Memory B cell (primary cell): ENCODE results near the gene CEMIP.
"Not testable (repeated sequence)": the region's sequence is repeated elsewhere in the genome, so short reads cannot be mapped to it uniquely, and the experiment has no call there.

ENCODE experiments used
- ATAC-seq: fragments of 150-1000 bp; cut with Tn5 transposase; 2 replicates; pipeline ENCODE4 v1.10.0; 2021; ENCODE audit warnings: low read depth, mild to moderate bottlenecking, moderate library complexity
- DNase-seq, 2 donors: peaks; one replicate each; pipeline ENCODE4 v3.0.0; 2022; ENCODE audit warnings: low spot score in 2 of 2
- H3K27ac Mint-ChIP-seq: one replicate; pipeline ENCODE4 v1.8.0; 2022; ENCODE audit warnings: mild to moderate bottlenecking, moderate library complexity, mixed read lengths
- H3K27me3 Mint-ChIP-seq: one replicate; pipeline ENCODE4 v1.8.0; 2022; ENCODE audit warnings: mixed read lengths
- H3K36me3 Mint-ChIP-seq: one replicate; pipeline ENCODE4 v1.8.0; 2022; ENCODE audit warnings: mild to moderate bottlenecking, mixed read lengths
- H3K4me1 Mint-ChIP-seq: one replicate; pipeline ENCODE4 v1.8.0; 2022; ENCODE audit warnings: mixed read lengths
- H3K4me3 Mint-ChIP-seq: one replicate; pipeline ENCODE4 v1.8.0; 2022; ENCODE audit warnings: mild to moderate bottlenecking, moderate library complexity, mixed read lengths
- H3K9me3 Mint-ChIP-seq: one replicate; pipeline ENCODE4 v1.8.0; 2022; ENCODE audit warnings: mixed read lengths

The CEMIP gene

DNA sequence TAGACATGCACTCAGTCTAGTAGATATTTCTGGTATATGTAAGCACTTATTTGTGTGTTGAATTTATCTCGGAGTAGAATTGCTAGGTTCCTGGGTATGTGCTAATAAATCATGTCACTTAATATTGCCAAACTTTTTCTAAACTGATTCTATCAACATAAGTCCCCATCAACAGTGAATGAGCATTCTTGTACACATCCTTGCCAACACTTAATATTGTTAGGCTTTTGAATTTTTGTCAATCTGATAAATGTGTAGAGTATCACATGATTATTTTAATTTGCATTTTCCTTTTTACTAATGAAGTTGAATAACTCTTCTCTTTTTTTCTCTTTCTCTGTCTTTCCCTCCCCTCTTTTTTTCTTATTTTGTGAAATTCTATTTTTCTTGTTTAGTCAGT is 33.3 kb upstream of the CEMIP start:
- no peaks in the 10 kb centered on the region for H3K4me1 Mint-ChIP-seq
- ATAC-seq: no peak
- H3K9me3 Mint-ChIP-seq: peaks cover 4% of the 10 kb centered on the region
- H3K27me3 Mint-ChIP-seq: no peaks in the 10 kb centered on the region
- H3K4me3 Mint-ChIP-seq: no peak overlapping the region
- no peak overlapping the region for H3K27ac Mint-ChIP-seq
- DNase-seq: no peak
- H3K36me3 Mint-ChIP-seq: peaks cover 3% of the 10 kb centered on the region

DNA sequence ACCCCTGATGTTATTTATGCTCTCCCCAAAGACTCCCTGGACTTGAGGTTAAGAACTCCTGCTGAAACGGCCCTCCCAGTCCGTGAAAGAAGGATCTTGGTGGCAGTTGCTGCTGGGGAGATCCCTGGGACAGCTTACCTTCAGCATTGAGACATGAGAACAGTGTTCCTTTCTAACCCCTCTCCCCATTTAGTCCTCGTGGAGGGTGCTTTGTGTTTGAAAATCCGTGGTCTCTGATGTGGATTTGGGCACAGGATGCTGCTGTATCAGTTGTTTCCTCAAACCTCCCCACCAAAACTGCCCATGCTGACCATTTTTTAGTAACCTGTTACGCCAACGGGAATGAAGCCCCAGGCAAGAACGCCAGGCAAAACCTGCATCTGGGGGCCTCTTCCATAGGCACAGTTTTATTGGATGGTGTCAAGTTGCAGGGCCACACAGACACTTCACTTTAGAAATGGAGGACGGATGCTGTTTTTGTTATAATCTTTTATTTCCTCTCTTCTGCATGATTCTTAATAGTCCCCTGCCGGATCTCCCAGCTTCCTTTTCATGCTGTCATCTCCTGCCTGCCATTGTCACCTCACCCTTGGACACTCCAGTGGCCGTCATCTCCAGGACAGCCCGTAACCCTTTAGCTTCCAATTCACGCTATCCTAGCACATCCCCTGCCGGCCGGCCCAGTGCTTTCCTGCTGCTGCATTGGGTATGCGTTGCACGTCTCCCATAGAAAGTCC is 31.7 kb upstream of the CEMIP start:
- peaks cover 4% of the 10 kb centered on the region for H3K9me3 Mint-ChIP-seq
- no peak overlapping the region for H3K27ac Mint-ChIP-seq
- H3K4me3 Mint-ChIP-seq: no peak overlapping the region
- ATAC-seq (no peak), DNase-seq (no peak)
- H3K4me1 Mint-ChIP-seq: no peaks in the 10 kb centered on the region
- H3K27me3 Mint-ChIP-seq: no peaks in the 10 kb centered on the region
- H3K36me3 Mint-ChIP-seq: peaks cover 3% of the 10 kb centered on the region

DNA sequence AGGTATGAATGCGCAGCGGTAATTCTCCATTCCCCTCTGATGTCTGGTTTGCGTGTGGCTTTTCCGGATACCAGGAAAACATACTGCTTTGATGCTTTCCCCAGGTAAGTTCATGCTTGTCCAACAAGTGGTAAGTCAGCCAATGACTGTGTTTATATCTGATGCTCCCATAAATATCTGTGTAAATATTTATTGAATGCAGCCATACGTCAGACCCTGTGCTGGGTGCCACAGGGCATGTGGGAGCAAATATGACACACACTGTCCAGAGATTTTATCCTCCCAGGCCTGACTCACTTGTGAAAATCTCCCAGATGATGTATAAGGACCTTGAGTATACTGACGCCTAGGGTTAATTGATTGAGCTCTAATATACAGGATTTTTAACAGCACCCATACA is 29.6 kb upstream of the CEMIP start:
- no peak for DNase-seq
- ATAC-seq: no peak
- Mint-ChIP-seq H3K27ac (no peak overlapping the region), H3K4me3 (no peak overlapping the region), H3K4me1 (no peaks in the 10 kb centered on the region), H3K36me3 (peaks cover 3% of the 10 kb centered on the region), H3K27me3 (no peaks in the 10 kb centered on the region), H3K9me3 (peaks cover 4% of the 10 kb centered on the region)

GRCh38 chr15:80750575-80750974 is 28.6 kb upstream of the CEMIP start:
- ATAC-seq (no peak), DNase-seq (no peak)
- Mint-ChIP-seq H3K27ac (no peak overlapping the region), H3K36me3 (peaks cover 3% of the 10 kb centered on the region), H3K4me3 (no peak overlapping the region), H3K4me1 (no peaks in the 10 kb centered on the region), H3K27me3 (no peaks in the 10 kb centered on the region), H3K9me3 (peaks cover 3% of the 10 kb centered on the region)

GRCh38 chr15:80752204-80752603 is 27.0 kb upstream of the CEMIP start:
- Mint-ChIP-seq H3K4me3 (no peak overlapping the region), H3K27me3 (no peaks in the 10 kb centered on the region)

GRCh38 chr15:80753161-80753560 is 26.0 kb upstream of the CEMIP start:
- no peak for ATAC-seq
- DNase-seq: no peak
- Mint-ChIP-seq H3K36me3 (no peaks in the 10 kb centered on the region), H3K9me3 (no peaks in the 10 kb centered on the region), H3K27me3 (no peaks in the 10 kb centered on the region), H3K4me1 (no peaks in the 10 kb centered on the region), H3K27ac (no peak overlapping the region), H3K4me3 (no peak overlapping the region)

More at GRCh38 chr15:80752204-80752603, 27.0 kb upstream of the CEMIP start:
- ATAC-seq (no peak), DNase-seq (no peak)
- Mint-ChIP-seq H3K27ac (no peak overlapping the region), H3K36me3 (no peaks in the 10 kb centered on the region), H3K9me3 (no peaks in the 10 kb centered on the region), H3K4me1 (no peaks in the 10 kb centered on the region)

DNA sequence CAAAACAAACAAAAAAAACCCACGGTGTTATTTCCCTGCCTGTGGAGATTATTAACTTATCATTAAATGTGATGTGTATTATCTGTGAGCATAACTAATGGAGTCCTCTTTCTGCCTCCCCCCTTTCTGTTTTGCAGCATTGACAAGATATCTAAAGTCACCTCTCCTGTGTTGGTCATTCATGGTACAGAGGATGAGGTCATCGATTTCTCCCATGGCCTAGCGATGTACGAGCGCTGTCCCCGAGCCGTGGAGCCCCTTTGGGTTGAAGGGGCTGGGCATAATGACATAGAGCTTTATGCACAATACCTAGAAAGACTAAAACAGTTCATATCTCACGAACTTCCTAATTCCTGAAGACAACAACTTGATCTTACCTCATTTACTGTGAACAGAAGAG is 25.2 kb upstream of the CEMIP start:
- no peak overlapping the region for H3K4me3 Mint-ChIP-seq
- no peak overlapping the region for H3K27ac Mint-ChIP-seq
- H3K36me3 Mint-ChIP-seq: no peaks in the 10 kb centered on the region
- H3K9me3 Mint-ChIP-seq: no peaks in the 10 kb centered on the region
- DNase-seq: no peak
- ATAC-seq: no peak
- H3K27me3 Mint-ChIP-seq: no peaks in the 10 kb centered on the region
- H3K4me1 Mint-ChIP-seq: no peaks in the 10 kb centered on the region

DNA sequence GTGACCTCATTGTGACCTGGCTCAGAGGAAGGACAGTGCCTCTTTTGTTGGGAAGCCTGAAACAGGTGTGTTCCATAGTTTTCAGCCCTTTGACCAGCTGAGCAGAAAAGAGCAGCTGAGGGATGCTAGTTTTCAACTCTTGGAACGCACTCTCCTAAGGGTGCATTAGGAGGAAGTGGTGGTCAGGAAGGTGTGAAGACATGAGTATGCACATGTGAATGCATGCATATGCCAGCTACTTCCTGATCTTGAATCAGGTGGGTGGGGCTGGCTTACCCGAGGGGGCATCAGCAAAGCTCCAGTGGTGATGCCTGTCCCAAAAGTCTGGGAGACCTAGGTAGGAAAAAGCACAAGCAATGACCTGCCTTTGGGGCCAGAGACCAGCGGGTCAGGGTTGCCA is 23.3 kb upstream of the CEMIP start:
- no peaks in the 10 kb centered on the region for H3K9me3 Mint-ChIP-seq
- no peaks in the 10 kb centered on the region for H3K36me3 Mint-ChIP-seq
- DNase-seq (no peak), ATAC-seq (no peak)
- H3K4me3 Mint-ChIP-seq: no peak overlapping the region
- no peaks in the 10 kb centered on the region for H3K4me1 Mint-ChIP-seq
- H3K27ac Mint-ChIP-seq: no peak overlapping the region
- H3K27me3 Mint-ChIP-seq: no peaks in the 10 kb centered on the region

DNA sequence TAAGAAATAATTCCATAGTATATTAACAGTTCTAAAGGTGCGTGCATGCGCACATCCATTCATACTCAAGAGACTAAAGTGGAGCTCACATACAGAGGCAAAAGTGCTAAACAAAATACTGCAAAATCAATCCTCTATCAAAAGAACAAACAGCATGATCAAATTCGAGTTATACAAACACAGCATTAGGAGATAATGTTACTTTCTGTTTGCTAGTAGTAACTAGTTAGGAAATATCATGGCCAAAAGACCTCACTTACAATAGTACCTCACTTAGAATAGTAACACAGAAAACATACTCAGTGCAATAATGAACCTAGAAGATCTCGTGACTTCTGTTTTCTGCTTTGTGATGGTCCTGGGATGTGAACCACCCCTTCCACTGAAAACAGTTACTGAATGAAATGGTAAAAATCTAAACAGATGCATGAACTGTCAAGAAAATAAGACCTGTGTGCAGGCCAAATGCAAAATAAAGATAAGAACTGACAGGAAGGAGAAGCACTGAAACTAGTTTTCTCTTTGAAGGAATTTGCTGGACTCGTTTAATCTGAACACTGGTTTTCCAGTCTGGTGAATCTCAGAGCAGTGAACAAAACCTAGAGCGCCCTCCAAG is 20.9 kb upstream of the CEMIP start:
- Mint-ChIP-seq H3K27ac (no peak overlapping the region), H3K9me3 (no peaks in the 10 kb centered on the region), H3K27me3 (no peaks in the 10 kb centered on the region), H3K36me3 (no peaks in the 10 kb centered on the region), H3K4me1 (no peaks in the 10 kb centered on the region), H3K4me3 (no peak overlapping the region)
- DNase-seq: no peak
- no peak for ATAC-seq

GRCh38 chr15:80760960-80761359 is 18.2 kb upstream of the CEMIP start:
- ATAC-seq (no peak), DNase-seq (no peak)
- Mint-ChIP-seq H3K27ac (no peak overlapping the region), H3K4me1 (no peaks in the 10 kb centered on the region), H3K4me3 (no peak overlapping the region), H3K36me3 (no peaks in the 10 kb centered on the region), H3K9me3 (no peaks in the 10 kb centered on the region), H3K27me3 (no peaks in the 10 kb centered on the region)

GRCh38 chr15:80761754-80762153 is 17.4 kb upstream of the CEMIP start:
- Mint-ChIP-seq H3K36me3 (no peaks in the 10 kb centered on the region), H3K4me1 (no peaks in the 10 kb centered on the region), H3K27me3 (no peaks in the 10 kb centered on the region), H3K4me3 (no peak overlapping the region), H3K27ac (no peak overlapping the region), H3K9me3 (no peaks in the 10 kb centered on the region)
- no peak for ATAC-seq
- no peak for DNase-seq

DNA sequence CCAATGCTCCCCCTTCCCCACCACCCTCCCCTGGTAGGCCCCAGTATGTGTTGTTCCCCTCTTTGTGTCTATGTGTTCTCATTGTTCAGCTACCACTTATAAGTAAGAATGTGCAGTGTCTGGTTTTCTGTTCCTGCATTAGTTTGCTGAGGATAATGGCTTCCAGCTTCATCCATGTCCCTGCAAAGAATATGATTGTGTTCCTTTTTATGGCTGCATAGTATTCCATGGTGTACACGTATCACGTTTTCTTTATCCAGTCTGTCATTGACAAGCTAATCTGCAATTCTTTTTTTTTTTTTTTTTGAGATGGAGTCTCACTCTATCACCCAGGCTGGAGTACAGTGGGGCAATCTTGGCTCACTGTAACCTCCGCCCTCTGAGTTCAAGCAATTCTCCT is 15.9 kb upstream of the CEMIP start:
- not testable (repeated sequence) for ATAC-seq, DNase-seq, H3K4me1 Mint-ChIP-seq, H3K27me3 Mint-ChIP-seq, H3K9me3 Mint-ChIP-seq, H3K4me3 Mint-ChIP-seq, H3K27ac Mint-ChIP-seq, H3K36me3 Mint-ChIP-seq

DNA sequence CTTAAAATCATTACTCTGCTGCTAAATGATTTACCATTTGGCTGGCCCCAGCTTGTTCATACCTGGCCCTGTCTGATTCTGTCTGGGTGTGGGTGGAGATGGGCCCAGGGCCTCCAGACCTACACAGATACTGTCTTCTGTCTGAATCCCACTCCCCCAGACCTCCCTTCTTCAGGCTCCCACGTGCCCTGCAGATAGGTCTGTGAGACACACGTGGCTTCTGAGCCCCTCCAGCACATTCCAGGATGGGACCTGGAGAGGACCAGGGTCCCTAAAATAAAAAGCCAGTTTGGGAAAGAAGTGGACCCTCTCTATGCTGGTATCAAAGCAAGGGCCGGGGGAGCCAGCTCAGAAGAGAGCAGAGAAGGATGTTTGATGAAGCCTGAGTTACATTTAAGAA is 14.6 kb upstream of the CEMIP start:
- ATAC-seq (no peak), DNase-seq (no peak)
- Mint-ChIP-seq H3K27me3 (peaks cover 3% of the 10 kb centered on the region), H3K4me1 (no peaks in the 10 kb centered on the region), H3K36me3 (no peaks in the 10 kb centered on the region), H3K4me3 (no peak overlapping the region), H3K27ac (no peak overlapping the region), H3K9me3 (no peaks in the 10 kb centered on the region)

DNA sequence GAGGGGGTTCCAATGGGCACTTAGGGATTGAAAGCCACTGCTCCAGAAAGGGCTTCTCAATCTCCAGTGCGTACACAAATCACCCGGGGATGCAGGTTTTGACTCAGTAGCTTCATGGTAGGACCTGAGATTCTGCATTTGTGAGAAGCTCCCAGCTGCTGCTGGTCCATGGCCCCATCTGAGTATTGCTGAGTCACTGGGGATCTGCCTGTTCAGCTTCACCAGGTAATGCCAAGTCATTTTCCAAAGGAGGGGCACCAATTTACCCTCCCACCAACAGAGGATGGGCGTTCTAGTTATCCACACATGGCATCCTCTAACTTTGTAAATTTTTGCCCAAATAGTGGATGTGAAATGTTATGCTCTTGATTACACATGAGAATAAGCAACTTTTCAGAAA is 12.9 kb upstream of the CEMIP start:
- DNase-seq (no peak), ATAC-seq (no peak)
- no peaks in the 10 kb centered on the region for H3K36me3 Mint-ChIP-seq
- H3K27ac Mint-ChIP-seq: no peak overlapping the region
- no peaks in the 10 kb centered on the region for H3K4me1 Mint-ChIP-seq
- no peak overlapping the region for H3K4me3 Mint-ChIP-seq
- no peaks in the 10 kb centered on the region for H3K9me3 Mint-ChIP-seq
- H3K27me3 Mint-ChIP-seq: peaks cover 8% of the 10 kb centered on the region

GRCh38 chr15:80768158-80768557 is 11.0 kb upstream of the CEMIP start:
- ATAC-seq: no peak
- Mint-ChIP-seq H3K36me3 (no peaks in the 10 kb centered on the region), H3K4me1 (no peaks in the 10 kb centered on the region), H3K27me3 (peaks cover 9% of the 10 kb centered on the region), H3K4me3 (no peak overlapping the region), H3K27ac (no peak overlapping the region), H3K9me3 (no peaks in the 10 kb centered on the region)
- no peak for DNase-seq
